Left kidney (tissue), 2 donors: ENCODE measurements around the gene VRK2. TPM values are rescaled to one million over a fixed set of nuclear protein-coding genes. Genes with fewer than 3 reads are reported as not detected.
"Not testable (repeated sequence)": the region's sequence is repeated elsewhere in the genome, so short reads cannot be mapped to it uniquely, and the experiment has no call there.

Experiments used
- DNase-seq: peaks from one replicate; pipeline ENCODE4 v3.0.0-alpha.2; 2013
- polyA plus RNA-seq: library from polyadenylated mRNA; unstranded; fragments of 120-200 nt; gene quantifications from one replicate; pipeline ENCODE4 v1.2.1, GENCODE V29; 2013; ENCODE audit not compliant: insufficient read length

Gene VRK2
- polyA plus RNA-seq, 1 donor: 28.2 TPM

- DNase-seq: no peak
Observed at GRCh38 chr2:58163913-58164312, 117.3 kb downstream of the VRK2 start.

DNA sequence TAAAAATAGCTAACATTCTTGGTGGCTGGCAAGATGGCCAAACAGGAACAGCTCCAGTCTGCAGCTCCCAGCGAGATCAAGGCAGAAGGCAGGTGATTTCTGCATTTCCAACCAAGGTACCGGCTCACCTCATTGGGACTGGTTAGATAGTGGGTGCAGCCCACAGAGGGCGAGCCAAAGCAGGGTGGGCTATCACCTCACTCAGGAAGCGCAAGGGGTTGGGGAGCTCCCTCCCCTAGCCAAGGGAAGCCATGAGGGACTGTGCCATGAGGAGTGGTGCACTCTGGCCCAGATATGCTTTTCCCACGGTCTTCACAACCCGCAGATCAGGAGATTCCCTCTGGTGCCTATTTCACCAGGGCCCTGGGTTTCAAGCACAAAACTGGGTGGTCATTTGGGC, 121.5 kb downstream of the VRK2 start:
- not testable (repeated sequence) for DNase-seq

- not testable (repeated sequence) for DNase-seq
Observed at GRCh38 chr2:58169845-58170244, 123.2 kb downstream of the VRK2 start.

DNA sequence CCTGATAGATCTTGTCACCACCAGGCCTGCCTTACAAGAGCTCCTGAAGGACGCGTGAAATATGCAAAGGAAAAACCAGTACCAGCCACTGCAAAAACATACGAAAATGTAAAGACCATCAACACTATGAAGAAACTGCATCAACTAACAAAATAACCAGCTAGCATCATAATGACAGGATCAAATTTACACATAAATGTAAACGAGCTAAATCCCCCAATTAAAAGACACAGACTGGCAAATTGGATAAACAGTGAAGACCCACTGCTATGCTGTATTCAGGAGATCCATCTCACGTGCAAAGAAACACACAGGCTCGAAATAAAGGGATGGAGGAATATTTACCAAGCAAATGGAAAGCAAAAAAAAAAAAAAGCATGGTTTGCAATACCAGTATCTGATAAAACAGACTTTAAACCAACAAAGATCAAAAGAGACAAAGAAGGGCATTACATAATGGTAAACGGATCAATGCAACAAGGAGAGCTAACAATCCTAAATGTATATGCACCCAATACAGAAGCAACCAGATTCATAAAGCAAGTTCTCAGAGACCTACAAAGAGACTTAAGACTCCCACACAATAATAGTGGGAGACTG, 123.8 kb downstream of the VRK2 start:
- DNase-seq: not testable (repeated sequence)

DNA sequence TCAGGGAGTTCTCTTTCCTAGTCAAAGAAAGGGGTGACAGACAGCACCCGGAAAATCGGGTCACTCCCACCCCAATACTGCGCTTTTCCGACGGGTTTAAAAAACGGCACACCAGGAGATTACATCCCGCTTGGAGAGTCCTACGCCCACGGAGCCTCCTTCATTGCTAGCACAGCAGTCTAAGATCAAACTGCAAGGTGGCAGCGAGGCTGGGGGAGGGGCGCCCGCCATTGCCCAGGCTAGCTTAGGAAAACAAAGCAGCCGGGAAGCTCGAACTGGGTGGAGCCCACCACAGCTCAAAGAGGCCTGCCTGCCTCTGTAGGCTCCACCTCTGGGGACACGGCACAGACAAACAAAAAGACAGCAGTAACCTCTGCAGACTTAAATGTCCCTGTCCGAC, 125.2 kb downstream of the VRK2 start:
- DNase-seq: not testable (repeated sequence)

- DNase-seq: not testable (repeated sequence)
Observed at GRCh38 chr2:58177187-58177586, 130.6 kb downstream of the VRK2 start.

GRCh38 chr2:58180175-58180574, 133.6 kb downstream of the VRK2 start:
- DNase-seq: not testable (repeated sequence)

GRCh38 chr2:58180635-58181034, 134.0 kb downstream of the VRK2 start:
- DNase-seq: no peak

DNA sequence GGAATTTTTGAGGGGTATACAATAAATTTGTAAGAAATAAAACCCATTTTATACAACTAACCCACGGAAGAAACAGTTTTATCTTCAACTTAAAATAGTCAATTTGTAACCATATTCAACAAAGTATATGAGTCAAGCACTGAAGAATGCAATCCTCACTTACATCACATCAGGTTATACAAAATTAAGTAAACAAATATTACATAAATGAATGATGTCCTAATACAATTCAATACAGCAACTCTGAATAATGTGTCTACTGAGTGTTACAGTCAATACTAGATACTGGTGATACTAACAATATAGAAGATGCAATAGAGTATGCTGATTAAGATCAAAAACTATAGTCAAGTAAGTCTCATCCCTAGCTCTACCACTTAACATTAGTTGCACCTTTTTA, 135.9 kb downstream of the VRK2 start:
- no peak for DNase-seq

DNA sequence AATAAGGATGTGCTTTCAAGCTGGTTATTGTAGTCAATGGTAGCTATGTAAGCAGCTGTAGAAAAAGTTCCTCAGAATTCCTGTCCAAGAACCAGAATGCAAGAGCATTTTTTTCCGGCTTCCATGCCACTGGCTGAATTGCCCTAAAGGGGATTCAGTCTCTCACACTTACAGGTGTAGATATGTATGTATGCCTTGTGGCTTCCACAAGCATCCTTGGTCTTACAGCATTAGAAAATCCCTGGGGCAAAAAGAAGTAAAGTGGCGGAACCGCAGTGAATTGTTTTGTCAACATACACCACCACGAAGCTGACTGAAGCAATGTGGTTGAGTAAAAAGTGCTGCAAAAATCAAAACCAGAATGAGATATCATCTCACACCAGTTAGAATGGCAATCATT, 139.9 kb downstream of the VRK2 start:
- no peak for DNase-seq

GRCh38 chr2:58187022-58187421, 140.4 kb downstream of the VRK2 start:
- not testable (repeated sequence) for DNase-seq

GRCh38 chr2:58194458-58194857, 147.9 kb downstream of the VRK2 start:
- no peak for DNase-seq

DNA sequence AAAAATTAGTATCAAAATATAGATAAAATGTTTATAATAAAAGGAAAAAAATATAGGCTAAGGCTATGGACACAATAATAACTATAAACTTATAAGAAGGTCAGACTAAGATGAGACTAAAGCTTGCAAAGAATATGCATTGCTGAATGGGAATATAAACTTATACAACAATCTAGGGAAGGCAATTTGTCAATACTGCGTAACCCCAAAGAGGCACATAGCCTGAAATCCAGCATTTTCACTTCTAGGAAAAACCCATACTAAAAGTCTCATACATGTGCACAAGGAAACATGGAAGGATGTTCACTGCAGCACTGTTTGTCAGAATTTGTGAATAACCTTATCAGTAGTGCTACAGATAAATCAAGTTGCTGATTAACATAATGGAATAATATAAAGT, 149.1 kb downstream of the VRK2 start:
- no peak for DNase-seq

DNA sequence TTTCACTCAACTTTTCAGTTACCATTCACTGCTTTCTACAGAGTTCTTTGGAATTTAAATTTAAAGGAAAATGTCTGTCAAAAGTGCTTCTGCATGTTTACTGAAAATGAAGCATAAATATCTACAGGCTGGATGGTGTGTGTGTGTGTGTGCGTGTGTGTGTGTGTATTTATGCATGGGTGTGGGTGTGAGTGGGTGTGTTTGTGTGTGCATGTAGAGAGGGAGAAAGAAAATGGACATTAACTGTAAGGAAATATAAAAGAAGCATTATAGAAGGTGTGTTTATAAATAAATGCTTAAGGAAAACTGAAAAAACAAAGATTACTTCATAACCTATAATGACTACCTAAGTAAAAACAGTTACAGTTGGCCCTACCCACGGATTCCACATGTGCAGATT, 151.3 kb downstream of the VRK2 start:
- DNase-seq: no peak

- no peak for DNase-seq
Observed at GRCh38 chr2:58202404-58202803, 155.8 kb downstream of the VRK2 start.

DNA sequence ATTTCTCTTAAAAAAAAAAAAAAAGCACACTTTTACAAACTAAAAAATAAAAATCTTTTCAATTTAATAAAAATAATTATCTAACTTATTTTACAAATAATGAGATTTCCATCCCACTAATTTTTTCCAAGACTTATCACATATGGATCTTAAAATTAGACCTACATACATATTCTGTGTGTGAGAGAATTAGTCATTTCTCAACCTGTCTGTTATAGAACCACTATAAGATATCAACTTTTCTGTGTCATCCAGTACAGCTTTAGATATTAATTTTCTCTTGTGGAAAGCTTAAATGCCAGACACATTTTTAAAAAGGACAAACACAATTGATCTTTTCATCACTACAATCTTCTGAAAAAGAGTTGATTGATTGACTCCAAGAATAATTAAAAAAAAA, 156.4 kb downstream of the VRK2 start:
- DNase-seq: no peak

DNA sequence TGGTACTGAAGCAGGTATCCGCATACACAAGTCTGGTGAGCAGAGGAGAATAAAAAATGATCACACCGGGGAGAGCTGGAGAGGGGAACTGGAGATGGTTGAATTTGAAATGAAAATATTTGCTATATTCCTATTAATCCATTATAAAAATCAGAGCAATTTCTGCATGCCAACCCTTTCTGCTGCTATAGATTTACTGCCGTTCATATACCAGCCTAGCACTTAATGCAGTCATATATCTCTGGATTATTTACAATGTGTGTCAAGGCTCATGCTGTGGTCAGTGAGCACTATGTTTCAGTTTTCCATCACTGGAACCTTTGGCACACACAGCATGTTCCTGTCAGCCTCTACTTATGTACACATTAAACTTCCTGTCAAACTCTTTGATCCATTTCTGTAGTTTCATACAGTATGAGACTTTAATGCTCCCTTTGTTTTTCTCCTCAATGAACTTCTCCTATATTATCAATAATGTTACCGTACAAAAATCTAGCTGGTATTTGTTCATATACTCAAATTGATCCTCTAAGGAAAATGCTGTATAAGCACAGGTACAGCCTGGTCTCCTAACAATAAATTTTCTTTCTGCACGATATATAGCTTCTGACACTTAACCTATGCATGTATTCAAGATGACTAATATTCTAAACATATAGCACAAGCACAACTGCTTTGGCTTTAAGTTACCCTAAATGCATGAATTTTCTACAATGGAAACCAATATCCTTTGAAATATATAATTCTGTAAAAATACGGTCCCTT, 157.8 kb downstream of the VRK2 start:
- DNase-seq: no peak

DNA sequence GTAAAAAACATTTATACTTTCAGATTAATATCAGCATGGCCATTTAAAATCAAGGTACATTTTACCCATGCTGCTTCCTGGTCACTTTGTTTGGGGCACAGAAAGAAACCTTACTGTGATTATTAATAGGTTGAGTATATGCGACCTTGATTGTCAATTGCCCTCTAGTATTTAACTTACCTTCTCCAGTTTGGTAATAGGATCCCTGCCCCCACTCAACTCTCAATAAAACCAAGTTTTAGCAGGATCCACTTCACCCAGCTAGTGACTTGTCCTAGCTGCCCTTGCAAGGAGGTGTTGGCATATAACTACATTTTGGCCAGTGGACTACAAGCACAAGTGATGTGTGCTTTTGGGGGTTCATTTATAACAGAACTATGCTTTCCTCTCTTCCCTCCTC, 160.2 kb downstream of the VRK2 start:
- no peak for DNase-seq

DNA sequence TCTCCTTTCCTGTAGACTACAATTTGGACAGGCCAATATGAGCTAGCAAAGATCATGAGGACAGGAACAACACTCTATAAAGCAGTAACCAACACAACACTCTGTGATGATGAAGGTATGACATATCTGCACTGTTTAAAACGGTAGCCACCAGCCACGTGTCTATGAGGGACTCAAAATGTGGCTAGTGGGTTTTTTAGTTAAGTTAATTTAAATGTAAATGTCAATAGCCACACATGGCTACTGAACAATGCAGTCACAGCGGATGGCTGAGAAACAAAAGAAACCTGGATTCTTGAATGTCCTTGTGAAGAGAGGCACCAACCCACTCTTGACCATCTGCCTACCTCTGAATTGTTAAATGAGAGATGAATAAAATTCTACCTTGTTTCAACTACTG, 160.6 kb downstream of the VRK2 start:
- no peak for DNase-seq

Other genes with a start within 250 kb of the VRK2 start
- gene FANCL, start 194.5 kb downstream of the VRK2 start, polyA plus RNA-seq: 68.9 TPM